Stomach (tissue), 4 donors: ENCODE results near the gene ATP8A2.

Source experiments
- CTCF ChIP-seq, 7 experiments: fragments of 450-650 bp in 4 of 7; fragments of 200-600 bp in 3 of 7; sonication (generic) in 3 of 7; IDR thresholded peaks; one replicate each; pipeline ENCODE4 v1.5.1; 2016 to 2019; ENCODE audit warnings: antibody characterized with exemption in 7 of 7, control low read depth in 2 of 7, mild to moderate bottlenecking in 1 of 7
- EP300 ChIP-seq: sonication (generic); formaldehyde crosslinking; IDR thresholded peaks from one replicate; pipeline ENCODE4 v1.6.1; 2017; ENCODE audit warnings: antibody characterized with exemption
- POLR2A ChIP-seq, 4 donors: fragments of 450-650 bp; IDR thresholded peaks; one replicate each; pipeline ENCODE4 v1.6.1; 2016; ENCODE audit warnings: antibody characterized with exemption in 4 of 4, control low read depth in 2 of 4, mild to moderate bottlenecking in 1 of 4, moderate library complexity in 1 of 4

- TF ChIP-seq CTCF (IDR thresholded peaks at IDR 0.05) (no peak), POLR2A (IDR thresholded peaks at IDR 0.05) (no peak), EP300 (no peak)
These were observed 477.3 kb downstream of the ATP8A2 start for GRCh38 chr13:25848812-25849745.
